Lower leg skin (tissue), 3 donors: ENCODE results near the gene LAMP2.

Source experiments
- POLR2A ChIP-seq, 2 donors: fragments of 450-650 bp; IDR thresholded peaks; one replicate each; pipeline ENCODE4 v1.6.1; 2016 to 2017; ENCODE audit warnings: antibody characterized with exemption in 2 of 2, mild to moderate bottlenecking in 1 of 2, moderate library complexity in 1 of 2
- TF ChIP-seq, protein P1 (sequence below), 3 donors: fragments of 450-650 bp; IDR thresholded peaks; one replicate each; pipeline ENCODE4 v1.5.1; 2016; ENCODE audit warnings: antibody characterized with exemption in 3 of 3, mild to moderate bottlenecking in 3 of 3, moderate library complexity in 2 of 3

- TF ChIP-seq, protein P1, sequence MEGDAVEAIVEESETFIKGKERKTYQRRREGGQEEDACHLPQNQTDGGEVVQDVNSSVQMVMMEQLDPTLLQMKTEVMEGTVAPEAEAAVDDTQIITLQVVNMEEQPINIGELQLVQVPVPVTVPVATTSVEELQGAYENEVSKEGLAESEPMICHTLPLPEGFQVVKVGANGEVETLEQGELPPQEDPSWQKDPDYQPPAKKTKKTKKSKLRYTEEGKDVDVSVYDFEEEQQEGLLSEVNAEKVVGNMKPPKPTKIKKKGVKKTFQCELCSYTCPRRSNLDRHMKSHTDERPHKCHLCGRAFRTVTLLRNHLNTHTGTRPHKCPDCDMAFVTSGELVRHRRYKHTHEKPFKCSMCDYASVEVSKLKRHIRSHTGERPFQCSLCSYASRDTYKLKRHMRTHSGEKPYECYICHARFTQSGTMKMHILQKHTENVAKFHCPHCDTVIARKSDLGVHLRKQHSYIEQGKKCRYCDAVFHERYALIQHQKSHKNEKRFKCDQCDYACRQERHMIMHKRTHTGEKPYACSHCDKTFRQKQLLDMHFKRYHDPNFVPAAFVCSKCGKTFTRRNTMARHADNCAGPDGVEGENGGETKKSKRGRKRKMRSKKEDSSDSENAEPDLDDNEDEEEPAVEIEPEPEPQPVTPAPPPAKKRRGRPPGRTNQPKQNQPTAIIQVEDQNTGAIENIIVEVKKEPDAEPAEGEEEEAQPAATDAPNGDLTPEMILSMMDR (IDR thresholded peaks at IDR 0.05), result no peak
- TF ChIP-seq POLR2A (IDR thresholded peaks at IDR 0.05), result no peak
Observed at GRCh38 chrX:120486786-120487185, 17.7 kb upstream of the LAMP2 start.
